NB4 (cell line): ENCODE measurements around the gene PRKG1.

Experiments
- CTCF ChIP-seq: IDR thresholded peaks from one replicate; pipeline ENCODE4 v1.5.1; 2012; ENCODE audit warnings: low read depth, low read length
- MAX ChIP-seq: IDR thresholded peaks from 2 replicates; pipeline ENCODE4 v1.6.1; 2011; ENCODE audit warnings: low read depth, low read length
- MYC ChIP-seq: IDR thresholded peaks from 2 replicates; pipeline ENCODE4 v1.6.1; 2011; ENCODE audit warnings: low read depth, low read length
- POLR2A ChIP-seq: IDR thresholded peaks from 2 replicates; pipeline ENCODE4 v1.6.1; 2011; ENCODE audit warnings: mild to moderate bottlenecking; ENCODE audit not compliant: insufficient read length; ENCODE audit errors: extremely low read depth

GRCh38 chr10:51206500-51206899 lies 132.2 kb downstream of the PRKG1 start:
- no peak for TF ChIP-seq CTCF
- no peak for TF ChIP-seq POLR2A
- no peak for TF ChIP-seq MAX
- TF ChIP-seq MYC = no peak
